GM23338 (cell line): ENCODE measurements around the gene CTF1. TPM values are rescaled to one million over a fixed set of nuclear protein-coding genes. Genes with fewer than 3 reads are reported as not detected.
A peak's percentile ranks its signal among the peaks of the same experiment; 100 is the strongest.

Experiments used
- ATAC-seq: fragments of 200-7000 bp; cut with Tn5 transposase; 3 replicates; pipeline ENCODE4 v1.9.1; 2020
- DNase-seq: peaks from one replicate; pipeline ENCODE4 v3.0.0-alpha.2; 2015; ENCODE audit warnings: low spot score
- H2AFZ ChIP-seq: fragments of 200-600 bp; sonication (generic); 2 replicates; pipeline ENCODE4 v1.8.0; 2016; ENCODE audit warnings: antibody characterized with exemption, mild to moderate bottlenecking, moderate library complexity
- H3F3A ChIP-seq: fragments of 200-600 bp; sonication (generic); replicated peaks from 2 replicates; pipeline ENCODE4 v1.8.0; 2017; ENCODE audit warnings: antibody characterized with exemption, mixed run types, low read depth
- H3K27ac ChIP-seq: fragments of 200-600 bp; sonication (generic); 2 replicates; pipeline ENCODE4 v1.6.1; 2016; ENCODE audit warnings: low read depth
- H3K27me3 ChIP-seq: fragments of 200-600 bp; sonication (generic); 2 replicates; pipeline ENCODE4 v1.8.0; 2016; ENCODE audit warnings: mild to moderate bottlenecking, mixed run types, moderate library complexity; ENCODE audit not compliant: insufficient read depth
- H3K36me3 ChIP-seq: fragments of 200-600 bp; sonication (generic); 2 replicates; pipeline ENCODE4 v1.8.0; 2016; ENCODE audit warnings: mild to moderate bottlenecking; ENCODE audit not compliant: insufficient read depth
- H3K4me1 ChIP-seq: fragments of 200-600 bp; sonication (generic); 2 replicates; pipeline ENCODE4 v1.8.0; 2016; ENCODE audit warnings: mild to moderate bottlenecking, moderate library complexity; ENCODE audit not compliant: insufficient read depth
- H3K4me2 ChIP-seq: fragments of 200-600 bp; sonication (generic); 2 replicates; pipeline ENCODE4 v1.7.1; 2017; ENCODE audit warnings: mixed run types
- H3K4me3 ChIP-seq: fragments of 200-600 bp; sonication (generic); 2 replicates; pipeline ENCODE4 v1.6.1; 2016; ENCODE audit warnings: mixed run types
- H3K79me2 ChIP-seq: fragments of 200-600 bp; sonication (generic); replicated peaks from 2 replicates; pipeline ENCODE4 v1.8.0; 2017; ENCODE audit warnings: mild to moderate bottlenecking; ENCODE audit not compliant: insufficient read depth
- H3K9me2 ChIP-seq: fragments of 200-600 bp; sonication (generic); 2 replicates; pipeline ENCODE4 v1.8.0; 2017; ENCODE audit not compliant: insufficient read depth
- H4K20me1 ChIP-seq: fragments of 200-600 bp; sonication (generic); replicated peaks from 2 replicates; pipeline ENCODE4 v1.8.0; 2017; ENCODE audit warnings: mild to moderate bottlenecking; ENCODE audit not compliant: insufficient read depth
- H3K27ac Mint-ChIP-seq: 2 replicates; pipeline ENCODE4 v1.8.0; 2020; ENCODE audit warnings: inconsistent platforms, mild to moderate bottlenecking, moderate library complexity, mixed read lengths
- H3K27me3 Mint-ChIP-seq: 3 replicates; pipeline ENCODE4 v1.8.0; 2022; ENCODE audit warnings: low read depth, mild to moderate bottlenecking, moderate library complexity, mixed read lengths, inconsistent platforms; ENCODE audit not compliant: insufficient read depth, poor library complexity
- H3K36me3 Mint-ChIP-seq: 3 replicates; pipeline ENCODE4 v1.8.0; 2021; ENCODE audit warnings: low read depth, mild to moderate bottlenecking, inconsistent platforms, moderate library complexity, mixed read lengths
- H3K4me1 Mint-ChIP-seq: 3 replicates; pipeline ENCODE4 v1.8.0; 2020; ENCODE audit warnings: mild to moderate bottlenecking, inconsistent platforms, mixed read lengths
- H3K4me3 Mint-ChIP-seq: 3 replicates; pipeline ENCODE4 v1.8.0; 2021; ENCODE audit warnings: moderate library complexity, mild to moderate bottlenecking, inconsistent platforms, mixed read lengths
- H3K9me3 Mint-ChIP-seq: 3 replicates; pipeline ENCODE4 v1.8.0; 2020; ENCODE audit warnings: moderate library complexity, mild to moderate bottlenecking, inconsistent platforms, mixed read lengths
- CREB1 ChIP-seq: fragments of 250-450 bp; sonication (Bioruptor Pico); IDR thresholded peaks from 2 replicates; pipeline ENCODE4 v1.5.0; 2020; ENCODE audit warnings: low read depth, mild to moderate bottlenecking, moderate library complexity
- CTCF ChIP-seq, 2 experiments: fragments of 200-600 bp in 1 of 2; sonication (generic) in 1 of 2; conservative IDR thresholded peaks; 2 replicates each; pipeline versions ENCODE4 v1.5.1 to v1.6.1; 2016 to 2017; ENCODE audit warnings: antibody characterized with exemption in 2 of 2, low read depth in 2 of 2, mild to moderate bottlenecking in 2 of 2, moderate library complexity in 1 of 2
- ETS1 ChIP-seq: IDR thresholded peaks from 2 replicates; pipeline ENCODE4 v1.6.1; 2016; ENCODE audit warnings: antibody characterized with exemption
- EZH2 ChIP-seq: fragments of 200-600 bp; sonication (generic); IDR thresholded peaks from one replicate; pipeline ENCODE4 v1.8.0; 2017; ENCODE audit warnings: antibody characterized with exemption, mild to moderate bottlenecking, low read depth; ENCODE audit not compliant: unreplicated experiment
- EZH2phosphoT487 ChIP-seq: fragments of 200-600 bp; sonication (generic); IDR thresholded peaks from one replicate; pipeline ENCODE4 v1.8.1; 2018; ENCODE audit warnings: antibody characterized with exemption; ENCODE audit not compliant: unreplicated experiment
- JUNB ChIP-seq: IDR thresholded peaks from one replicate; pipeline ENCODE4 v1.6.1; 2016; ENCODE audit warnings: antibody characterized with exemption; ENCODE audit not compliant: unreplicated experiment
- NANOG ChIP-seq: IDR thresholded peaks from 2 replicates; pipeline ENCODE4 v1.6.1; 2016; ENCODE audit warnings: antibody characterized with exemption, borderline replicate concordance
- POLR2AphosphoS5 ChIP-seq: IDR thresholded peaks from 2 replicates; pipeline ENCODE4 v1.6.1; 2016; ENCODE audit warnings: antibody characterized with exemption, low read depth
- REST ChIP-seq: IDR thresholded peaks from one replicate; pipeline ENCODE4 v1.6.1; 2018; ENCODE audit warnings: antibody characterized with exemption; ENCODE audit not compliant: unreplicated experiment
- STAT1 ChIP-seq: IDR thresholded peaks from one replicate; pipeline ENCODE4 v1.6.1; 2016; ENCODE audit warnings: antibody characterized with exemption; ENCODE audit not compliant: unreplicated experiment
- ZNF114 ChIP-seq: fragments of 250-450 bp; sonication (Bioruptor Pico); IDR thresholded peaks from 2 replicates; pipeline ENCODE4 v1.5.0; 2020; ENCODE audit warnings: mild to moderate bottlenecking, moderate library complexity
- ZNF331 ChIP-seq: fragments of 250-450 bp; sonication (Bioruptor Pico); IDR thresholded peaks from 2 replicates; pipeline ENCODE4 v1.5.0; 2020; ENCODE audit warnings: low read depth, mild to moderate bottlenecking, moderate library complexity
- ZNF462 ChIP-seq: fragments of 250-450 bp; sonication (Bioruptor Pico); IDR thresholded peaks from 2 replicates; pipeline ENCODE4 v1.5.0; 2020; ENCODE audit warnings: mild to moderate bottlenecking, moderate library complexity
- polyA plus RNA-seq: library from polyadenylated mRNA; unstranded; fragments of >200 nt; fragmentation: Nextera tagmentation; extraction: Ambion mirVana; gene quantifications from 2 replicates; pipeline ENCODE4 v1.2.1, GENCODE V29; 2016
- total RNA-seq: library from RNA; depleted of rRNA; stranded (reverse); fragments of >200 nt; shearing (Covaris generic); gene quantifications from 2 replicates; pipeline ENCODE4 v1.2.3, GENCODE V29; 2014

Gene CTF1
- total and polyA plus RNA-seq, 2 experiments from 2014 or later = 0.24 to 0.52 TPM

GRCh38 chr16:30895627-30896260 lies 670 bp upstream of the CTF1 start:
- peaks cover 25% of the 10 kb centered on the region for H3F3A ChIP-seq
- DNase-seq (no peak), ATAC-seq (no peak)
- peak overlapping the region; percentile 99 for H3K27ac ChIP-seq
- no peaks in the 10 kb centered on the region for H3K79me2 ChIP-seq
- H3K4me3 ChIP-seq = peak overlapping the region; percentile 86
- peaks cover 5% of the 10 kb centered on the region for H3K36me3 Mint-ChIP-seq
- H3K27ac Mint-ChIP-seq = peak overlapping the region; percentile 99
- no peaks in the 10 kb centered on the region for H4K20me1 ChIP-seq
- peaks cover 20% of the 10 kb centered on the region for H3K27me3 Mint-ChIP-seq
- peak overlapping the region; percentile 92 for H3K4me3 Mint-ChIP-seq
- H3K9me3 Mint-ChIP-seq = no peaks in the 10 kb centered on the region
- H3K36me3 ChIP-seq = no peaks in the 10 kb centered on the region
- no peak for TF ChIP-seq EZH2
- no peak for TF ChIP-seq ZNF462 (CRISPR knock-in tag)
- no peak for TF ChIP-seq CTCF (conservative IDR thresholded peaks at IDR 0.05; ENCODE audit: low read depth in 2 of 2)
- no peak for TF ChIP-seq ETS1
- no peak for TF ChIP-seq ZNF114 (CRISPR knock-in tag)
- no peak for TF ChIP-seq POLR2AphosphoS5
- no peak for TF ChIP-seq STAT1
- no peak for TF ChIP-seq NANOG
- no peak for TF ChIP-seq EZH2phosphoT487
- TF ChIP-seq ZNF331 = no peak
- TF ChIP-seq JUNB = no peak
- no peak for TF ChIP-seq CREB1 (CRISPR knock-in tag)
- no peak for TF ChIP-seq REST
- peak overlapping the region; percentile 94 for H3K4me2 ChIP-seq
- peak overlapping the region; percentile 95 for H2AFZ ChIP-seq
- H3K4me1 Mint-ChIP-seq = peaks cover 26% of the 10 kb centered on the region
- peaks cover 17% of the 10 kb centered on the region for H3K27me3 ChIP-seq
- H3K9me2 ChIP-seq = no peaks in the 10 kb centered on the region
- peaks cover 25% of the 10 kb centered on the region for H3K4me1 ChIP-seq
